PC-3 (cell line): ENCODE data around the gene UBE4B. TPM values are rescaled to one million over a fixed set of nuclear protein-coding genes. Genes with fewer than 3 reads are reported as not detected.

Experiments
- ATAC-seq: fragments of 200-7000 bp; cut with Tn5 transposase; 2 replicates; pipeline ENCODE4 v1.9.1; 2020; ENCODE audit warnings: mild to moderate bottlenecking, moderate library complexity
- BruUV-seq: library from RNA; stranded (reverse); fragments of 400-500 nt; replicated peaks from 2 replicates; lab custom pipeline; 2021; lab: Mats Ljungman, UMichigan
- CTCF ChIA-PET: fragments of 300-600 bp; sonication (Branson Sonifier 250); formaldehyde crosslinking; loops from one replicate; lab custom pipeline; 2022; ENCODE audit warnings: antibody characterized with exemption; lab: Charles Lee
- POLR2A ChIA-PET: fragments of 300-600 bp; sonication (Branson Sonifier 250); formaldehyde crosslinking; loops from one replicate; lab custom pipeline; 2022; ENCODE audit warnings: antibody characterized with exemption; ENCODE audit not compliant: unreplicated experiment; lab: Charles Lee
- DNase-seq: peaks from one replicate; pipeline ENCODE4 v3.0.0-alpha.2; 2015
- H2AFZ ChIP-seq: fragments of 300-600 bp; sonication (generic); 2 replicates; pipeline ENCODE4 v1.6.0; 2016; ENCODE audit warnings: antibody characterized with exemption, low read length
- H3F3A ChIP-seq: fragments of 300-600 bp; sonication (generic); one replicate; pipeline ENCODE4 v1.6.0; 2017; ENCODE audit warnings: antibody characterized with exemption, low read length, control low read depth, mild to moderate bottlenecking; ENCODE audit not compliant: unreplicated experiment
- H3K27ac ChIP-seq: fragments of 300-600 bp; sonication (generic); 2 replicates; pipeline ENCODE4 v1.5.1; 2016; ENCODE audit warnings: mild to moderate bottlenecking, low read length
- H3K27me3 ChIP-seq: fragments of 300-600 bp; sonication (generic); 2 replicates; pipeline ENCODE4 v1.6.1; 2016; ENCODE audit warnings: low read length, mixed read lengths
- H3K36me3 ChIP-seq: fragments of 300-600 bp; sonication (generic); 2 replicates; pipeline ENCODE4 v1.6.1; 2016; ENCODE audit warnings: low read depth, mixed run types, low read length, mixed read lengths
- H3K4me1 ChIP-seq: fragments of 300-600 bp; sonication (generic); 2 replicates; pipeline ENCODE4 v1.5.1; 2016; ENCODE audit warnings: low read length; ENCODE audit not compliant: insufficient read depth
- H3K4me2 ChIP-seq: fragments of 300-600 bp; sonication (generic); 2 replicates; pipeline ENCODE4 v1.6.0; 2016; ENCODE audit warnings: low read length
- H3K4me3 ChIP-seq: fragments of 300-600 bp; sonication (generic); 2 replicates; pipeline ENCODE4 v1.5.1; 2016; ENCODE audit warnings: mild to moderate bottlenecking, low read length, mixed read lengths
- H3K79me2 ChIP-seq: fragments of 300-600 bp; sonication (generic); 2 replicates; pipeline ENCODE4 v1.6.1; 2017; ENCODE audit warnings: low read length, mixed read lengths
- H3K9ac ChIP-seq: fragments of 300-600 bp; sonication (generic); 2 replicates; pipeline ENCODE4 v1.6.0; 2016; ENCODE audit warnings: mild to moderate bottlenecking, low read length
- H3K9me2 ChIP-seq: fragments of 300-600 bp; sonication (generic); replicated peaks from 2 replicates; pipeline ENCODE4 v1.6.1; 2016; ENCODE audit warnings: mixed run types, low read length, mixed read lengths
- H3K9me3 ChIP-seq: fragments of 300-600 bp; sonication (generic); 2 replicates; pipeline ENCODE4 v1.6.1; 2016; ENCODE audit warnings: low read length, mixed read lengths
- H4K20me1 ChIP-seq: fragments of 300-600 bp; sonication (generic); 2 replicates; pipeline ENCODE4 v1.6.1; 2016; ENCODE audit warnings: low read length, mixed read lengths
- EZH2 ChIP-seq: fragments of 300-600 bp; sonication (generic); IDR thresholded peaks from one replicate; pipeline ENCODE4 v1.6.1; 2017; ENCODE audit warnings: antibody characterized with exemption, mild to moderate bottlenecking, low read length; ENCODE audit not compliant: unreplicated experiment
- EZH2phosphoT487 ChIP-seq: fragments of 300-600 bp; sonication (generic); IDR thresholded peaks from 2 replicates; pipeline ENCODE4 v1.6.1; 2018; ENCODE audit warnings: mild to moderate bottlenecking, antibody characterized with exemption, low read length, borderline replicate concordance
- intact Hi-C: fragments of 100-400 bp; cut with micrococcal nuclease; formaldehyde crosslinking; loops from 2 replicates; pipeline ENCODE4 v1.9.0; 2023
- total RNA-seq: library from RNA; depleted of rRNA; stranded (reverse); fragments of >200 nt; gene quantifications from 2 replicates; pipeline ENCODE4 v1.2.3, GENCODE V29; 2014
- TF ChIP-seq, protein P1 (sequence below): fragments of 300-600 bp; sonication (generic); conservative IDR thresholded peaks from 2 replicates; pipeline ENCODE4 v1.5.1; 2017; ENCODE audit warnings: antibody characterized with exemption, low read depth, mild to moderate bottlenecking, low read length

UBE4B gene
- total RNA-seq, 1 experiment from 2014 or later: 37.9 TPM

DNA sequence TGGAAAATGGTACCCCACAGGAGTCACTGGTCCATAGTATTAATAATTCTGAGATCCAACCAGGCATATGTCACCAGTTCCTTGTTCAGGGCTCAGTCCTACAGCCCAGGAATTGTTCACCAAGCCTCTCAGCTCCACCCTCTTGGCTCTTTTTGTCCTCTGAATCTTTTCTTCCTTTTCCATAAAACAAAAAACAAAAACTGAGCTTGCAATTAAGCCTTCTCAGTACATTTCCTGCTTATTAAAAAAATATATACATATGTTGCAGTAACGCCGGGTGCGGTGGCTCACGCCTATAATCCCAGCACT, 154.2 kb downstream of the UBE4B start:
- Histone ChIP-seq H3K4me2 (no peak overlapping the region), H3K27me3 (no peaks in the 10 kb centered on the region), H3K27ac (no peak overlapping the region), H3K79me2 (no peaks in the 10 kb centered on the region), H4K20me1 (no peaks in the 10 kb centered on the region), H3K9ac (no peak overlapping the region), H3K4me1 (no peaks in the 10 kb centered on the region; the same call in 1 of the 2 replicates), H3K36me3 (no peaks in the 10 kb centered on the region), H3K9me3 (no peaks in the 10 kb centered on the region), H3K4me3 (no peak overlapping the region), H3K9me2 (no peaks in the 10 kb centered on the region), H3F3A (no peaks in the 10 kb centered on the region), H2AFZ (no peak overlapping the region)
- DNase-seq (no peak), ATAC-seq (no peak)
- intact Hi-C loops: no loop called here
- TF ChIP-seq EZH2 (no peak), EZH2phosphoT487 (no peak)
- TF ChIP-seq, protein P1, sequence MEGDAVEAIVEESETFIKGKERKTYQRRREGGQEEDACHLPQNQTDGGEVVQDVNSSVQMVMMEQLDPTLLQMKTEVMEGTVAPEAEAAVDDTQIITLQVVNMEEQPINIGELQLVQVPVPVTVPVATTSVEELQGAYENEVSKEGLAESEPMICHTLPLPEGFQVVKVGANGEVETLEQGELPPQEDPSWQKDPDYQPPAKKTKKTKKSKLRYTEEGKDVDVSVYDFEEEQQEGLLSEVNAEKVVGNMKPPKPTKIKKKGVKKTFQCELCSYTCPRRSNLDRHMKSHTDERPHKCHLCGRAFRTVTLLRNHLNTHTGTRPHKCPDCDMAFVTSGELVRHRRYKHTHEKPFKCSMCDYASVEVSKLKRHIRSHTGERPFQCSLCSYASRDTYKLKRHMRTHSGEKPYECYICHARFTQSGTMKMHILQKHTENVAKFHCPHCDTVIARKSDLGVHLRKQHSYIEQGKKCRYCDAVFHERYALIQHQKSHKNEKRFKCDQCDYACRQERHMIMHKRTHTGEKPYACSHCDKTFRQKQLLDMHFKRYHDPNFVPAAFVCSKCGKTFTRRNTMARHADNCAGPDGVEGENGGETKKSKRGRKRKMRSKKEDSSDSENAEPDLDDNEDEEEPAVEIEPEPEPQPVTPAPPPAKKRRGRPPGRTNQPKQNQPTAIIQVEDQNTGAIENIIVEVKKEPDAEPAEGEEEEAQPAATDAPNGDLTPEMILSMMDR: no peak
- ChIA-PET POLR2A (no interaction called here), CTCF (no interaction called here)
- BruUV-seq: no TSS peak

DNA sequence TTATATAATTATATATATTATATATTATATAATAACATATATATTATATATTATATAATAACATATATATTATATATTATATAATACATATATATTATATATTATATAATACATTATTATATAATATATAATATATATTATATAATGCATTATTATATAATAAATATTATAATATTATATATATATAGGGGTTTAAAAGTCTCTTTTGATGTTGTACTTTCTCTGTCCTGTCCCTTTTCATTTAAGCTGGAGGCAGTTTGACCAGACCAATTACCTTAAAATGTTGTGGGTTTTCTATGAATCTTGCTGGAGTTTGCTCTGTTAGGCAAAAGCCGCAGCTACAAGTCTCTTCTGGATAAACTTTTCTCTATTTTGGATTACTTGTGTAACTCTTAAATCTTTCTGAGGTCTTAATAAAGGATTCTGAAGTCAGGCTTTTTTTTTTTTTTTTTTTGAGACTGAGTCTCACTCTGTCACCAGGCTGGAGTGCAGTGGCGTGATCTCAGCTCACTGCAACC, 155.4 kb downstream of the UBE4B start:
- BruUV-seq: no TSS peak
- POLR2A ChIA-PET: no interaction called here
- H2AFZ ChIP-seq: no peak overlapping the region

DNA sequence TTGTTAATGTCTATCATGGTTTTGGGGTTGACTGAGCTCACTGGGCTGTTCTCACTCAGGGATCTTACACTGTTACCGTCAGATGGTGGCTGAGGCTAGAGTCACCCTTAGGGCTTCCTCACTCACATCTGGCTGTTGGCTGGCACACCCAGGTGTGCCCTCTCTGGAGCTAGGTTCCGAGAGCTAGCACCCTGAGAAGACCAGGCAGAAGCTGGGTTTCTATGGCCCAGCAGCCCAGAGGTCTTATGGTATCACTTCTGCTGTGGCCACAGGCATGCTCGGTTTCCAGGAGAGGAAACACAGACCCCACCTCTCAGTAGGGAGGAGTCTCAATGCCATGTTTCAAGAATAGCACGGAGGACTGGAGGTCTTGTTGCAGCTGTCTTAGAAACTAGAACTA, 156.9 kb downstream of the UBE4B start:
- H3K4me3 ChIP-seq: no peak overlapping the region
- H2AFZ ChIP-seq: no peak overlapping the region
- H3K4me1 ChIP-seq: no peaks in the 10 kb centered on the region; the same call in 1 of the 2 replicates
- no peak overlapping the region for H3K4me2 ChIP-seq
- no peak overlapping the region for H3K27ac ChIP-seq
- H3K9ac ChIP-seq: no peak overlapping the region
- no peaks in the 10 kb centered on the region for H3K9me2 ChIP-seq
- H3K36me3 ChIP-seq: no peaks in the 10 kb centered on the region
- ChIA-PET POLR2A (no interaction called here), CTCF (no interaction called here)
- ATAC-seq (no peak), DNase-seq (no peak)
- H3K9me3 ChIP-seq: no peaks in the 10 kb centered on the region
- H3K79me2 ChIP-seq: no peaks in the 10 kb centered on the region
- H3K27me3 ChIP-seq: no peaks in the 10 kb centered on the region
- intact Hi-C loops: no loop called here
- H3F3A ChIP-seq: no peaks in the 10 kb centered on the region
- TF ChIP-seq, protein P1: no peak
- no peak for TF ChIP-seq EZH2phosphoT487
- TF ChIP-seq EZH2: no peak
- BruUV-seq: no TSS peak
- H4K20me1 ChIP-seq: no peaks in the 10 kb centered on the region

More for the DNA sequence above, 155.4 kb downstream of the UBE4B start:
- Histone ChIP-seq H3K27me3 (no peaks in the 10 kb centered on the region), H3K36me3 (no peaks in the 10 kb centered on the region), H3K27ac (no peak overlapping the region), H3K9ac (no peak overlapping the region), H4K20me1 (no peaks in the 10 kb centered on the region), H3K4me1 (no peaks in the 10 kb centered on the region; the same call in 1 of the 2 replicates), H3K9me3 (no peaks in the 10 kb centered on the region), H3K4me3 (no peak overlapping the region), H3K9me2 (no peaks in the 10 kb centered on the region), H3F3A (no peaks in the 10 kb centered on the region), H3K4me2 (no peak overlapping the region), H3K79me2 (no peaks in the 10 kb centered on the region)
- ATAC-seq: no peak
- DNase-seq: no peak
- CTCF ChIA-PET: no interaction called here
- TF ChIP-seq EZH2phosphoT487 (no peak), EZH2 (no peak)
- TF ChIP-seq, protein P1: no peak
- intact Hi-C loops: no loop called here
